SK-N-SH (cell line): Measurements from ENCODE around the gene IARS2. TPM values are rescaled to one million over a fixed set of nuclear protein-coding genes. Genes with fewer than 3 reads are reported as not detected.
A peak's percentile ranks its signal among the peaks of the same experiment; 100 is the strongest.
"Not testable (repeated sequence)": the region's sequence is repeated elsewhere in the genome, so short reads cannot be mapped to it uniquely, and the experiment has no call there.

ENCODE experiments used
- CTCF ChIA-PET: fragments of 300-600, 350-600 bp; formaldehyde crosslinking; extraction: SDS; loops from one replicate; lab custom pipeline; 2021; lab: Yijun Ruan, JAX
- POLR2A ChIA-PET: fragments of 350-600 bp; sonication (Branson Sonifier 250); formaldehyde crosslinking; extraction: SDS; loops from one replicate; lab custom pipeline; 2020; ENCODE audit warnings: antibody characterized with exemption, inconsistent platforms; lab: Yijun Ruan, JAX
- DNase-seq: peaks from one replicate; pipeline ENCODE4 v3.0.0; 2012
- H2AFZ ChIP-seq: fragments of 200-600 bp; sonication (generic); 2 replicates; pipeline ENCODE4 v1.8.1; 2016; ENCODE audit warnings: antibody characterized with exemption, mild to moderate bottlenecking, low read depth
- H3F3A ChIP-seq: fragments of 200-600 bp; sonication (generic); replicated peaks from 2 replicates; pipeline ENCODE3; 2016; ENCODE audit warnings: antibody characterized with exemption, mild to moderate bottlenecking; ENCODE audit not compliant: insufficient read depth
- H3K27ac ChIP-seq, 2 experiments: fragments of 200-500 bp in 1 of 2; fragments of 200-600 bp in 1 of 2; sonication (Bioruptor generic) in 1 of 2; sonication (generic), shearing (Covaris generic) in 1 of 2; 2 replicates each; pipeline versions ENCODE4 v1.5.1 to v1.6.1; 2014 to 2016; ENCODE audit warnings: low read depth in 2 of 2, inconsistent platforms in 1 of 2, low read length in 1 of 2, mild to moderate bottlenecking in 1 of 2, mixed read lengths in 1 of 2
- H3K27me3 ChIP-seq: fragments of 200-600 bp; sonication (generic), shearing (Covaris generic); 2 replicates; pipeline ENCODE4 v1.6.1; 2016; ENCODE audit warnings: mixed run types; ENCODE audit not compliant: insufficient read depth
- H3K36me3 ChIP-seq, 2 experiments: fragments of 200-500 bp in 1 of 2; fragments of 200-600 bp in 1 of 2; sonication (Bioruptor generic) in 1 of 2; sonication (generic) in 1 of 2; replicated peaks in 1 of 2; 2 replicates each; pipeline versions ENCODE3 to v1.5.1; 2014 to 2016; ENCODE audit warnings: low read length in 1 of 2, mild to moderate bottlenecking in 1 of 2; ENCODE audit not compliant: insufficient read depth in 2 of 2, control insufficient read depth in 1 of 2
- H3K4me1 ChIP-seq, 2 experiments: fragments of 200-500 bp in 1 of 2; fragments of 200-600 bp in 1 of 2; sonication (Bioruptor generic) in 1 of 2; sonication (generic), shearing (Covaris generic) in 1 of 2; 2 replicates each; pipeline versions ENCODE4 v1.5.1 to v1.6.1; 2014 to 2016; ENCODE audit warnings: low read depth in 1 of 2, low read length in 1 of 2, mixed run types in 1 of 2; ENCODE audit not compliant: insufficient read depth in 2 of 2, control insufficient read depth in 1 of 2
- H3K4me2 ChIP-seq: fragments of 200-600 bp; sonication (generic), shearing (Covaris generic); 2 replicates; pipeline ENCODE4 v1.6.1; 2017; ENCODE audit warnings: mixed run types
- H3K4me3 ChIP-seq, 2 experiments: fragments of 200-500 bp in 1 of 2; fragments of 200-600 bp in 1 of 2; sonication (Bioruptor generic) in 1 of 2; sonication (generic), shearing (Covaris generic) in 1 of 2; 2 replicates each; pipeline versions ENCODE4 v1.5.1 to v1.8.1; 2014 to 2016; ENCODE audit warnings: low read depth in 2 of 2, inconsistent platforms in 1 of 2, low read length in 1 of 2, mild to moderate bottlenecking in 1 of 2, mixed read lengths in 1 of 2, moderate library complexity in 1 of 2
- H3K79me2 ChIP-seq: fragments of 200-600 bp; sonication (generic); 2 replicates; pipeline ENCODE4 v1.8.1; 2017; ENCODE audit warnings: mild to moderate bottlenecking; ENCODE audit not compliant: insufficient read depth
- H3K9ac ChIP-seq: fragments of 200-600 bp; sonication (generic); 2 replicates; pipeline ENCODE4 v1.6.1; 2017; ENCODE audit warnings: mixed run types
- H3K9me2 ChIP-seq: fragments of 200-600 bp; sonication (generic); 2 replicates; pipeline ENCODE4 v1.6.1; 2017; ENCODE audit warnings: mixed run types
- H3K9me3 ChIP-seq: fragments of 200-600 bp; sonication (generic); 2 replicates; pipeline ENCODE4 v1.6.1; 2017; ENCODE audit warnings: mixed run types, mild to moderate bottlenecking, moderate library complexity
- H4K20me1 ChIP-seq: fragments of 200-600 bp; sonication (generic); 2 replicates; pipeline ENCODE4 v1.6.1; 2017; ENCODE audit warnings: mild to moderate bottlenecking, mixed run types; ENCODE audit not compliant: insufficient read depth
- CTCF ChIP-seq: fragments of 200-600 bp; sonication (generic); IDR thresholded peaks from 2 replicates; pipeline ENCODE4 v1.6.1; 2017; ENCODE audit warnings: antibody characterized with exemption, mild to moderate bottlenecking, moderate library complexity
- FOSL2 ChIP-seq: IDR thresholded peaks from 2 replicates; pipeline ENCODE4 v1.4.0; 2012; ENCODE audit warnings: low read depth, mild to moderate bottlenecking, moderate library complexity, borderline replicate concordance
- MXI1 ChIP-seq: IDR thresholded peaks from 2 replicates; pipeline ENCODE4 v1.6.1; 2012; ENCODE audit warnings: mild to moderate bottlenecking, low read depth, low read length, improper control_type of control experiment
- RAD21 ChIP-seq: IDR thresholded peaks from 2 replicates; pipeline ENCODE4 v1.6.1; 2012; ENCODE audit warnings: mild to moderate bottlenecking, low read length
- REST ChIP-seq: IDR thresholded peaks from 2 replicates; pipeline ENCODE4 v1.6.1; 2012; ENCODE audit warnings: mild to moderate bottlenecking, low read depth, low read length, moderate library complexity
- WGBS: methylation state at CpG from one replicate; pipeline ENCODE4 v1.1.6; 2017; ENCODE audit warnings: low lambda C conversion rate; 5-methylcytosine and 5-hydroxymethylcytosine counted together
- polyA plus RNA-seq, 3 experiments: library from polyadenylated mRNA; depleted of rRNA; stranded (reverse); fragments of >200 nt; gene quantifications; 2 replicates each; pipeline ENCODE4 v1.2.3, GENCODE V29; 2012

IARS2 gene
- polyA plus RNA-seq, 1 of the 3 experiments (the other 2 are of a cell fraction): 25.7 TPM

- H2AFZ ChIP-seq, POLR2A ChIA-PET, H3F3A ChIP-seq, H3K27ac ChIP-seq, H3K4me1 ChIP-seq, CTCF ChIA-PET, H3K9me2 ChIP-seq, H3K4me3 ChIP-seq, H3K9me3 ChIP-seq, H3K79me2 ChIP-seq, H3K9ac ChIP-seq, H3K4me2 ChIP-seq, H3K27me3 ChIP-seq, DNase-seq, H4K20me1 ChIP-seq: not testable (repeated sequence)
- H3K36me3 ChIP-seq: peaks cover 65 to 81% of the 10 kb centered on the region in 2 experiments
- WGBS: 96% methylated on average over 6 of the region's 6 CpGs
These were observed 16.5 kb downstream of the IARS2 start for GRCh38 chr1:220110473-220110872.

- H3K4me1 ChIP-seq, DNase-seq, H3K27ac ChIP-seq, H3K79me2 ChIP-seq, H4K20me1 ChIP-seq, POLR2A ChIA-PET, H2AFZ ChIP-seq, H3K4me3 ChIP-seq, H3K9me2 ChIP-seq, H3K27me3 ChIP-seq, H3K9me3 ChIP-seq, H3K4me2 ChIP-seq, H3F3A ChIP-seq, H3K9ac ChIP-seq: not testable (repeated sequence)
- CTCF ChIA-PET: interaction anchor here (0.7 to 2.2 kb wide), 13 partner anchors 8 to 664 kb away, joined by 3 to 9 read pairs (median 3); no protein-coding TSS in a partner anchor
- 98% methylated on average over 4 of the region's 4 CpGs for WGBS
- peaks cover 54 to 80% of the 10 kb centered on the region in 2 experiments for H3K36me3 ChIP-seq
These were observed 18.7 kb downstream of the IARS2 start for GRCh38 chr1:220112600-220112999.

GRCh38 chr1:220113136-220113695, 19.3 kb downstream of the IARS2 start:
- Histone ChIP-seq H3F3A (no peaks in the 10 kb centered on the region), H3K9me2 (no peaks in the 10 kb centered on the region), H3K4me3 (no peak overlapping the region; a peak in 1 of 4 replicates), H3K9ac (no peak overlapping the region), H3K79me2 (peaks cover 6% of the 10 kb centered on the region; the same call in 1 of the 2 replicates), H3K27me3 (no peaks in the 10 kb centered on the region), H3K4me1 (no peaks in the 10 kb centered on the region), H3K36me3 (peaks cover 57 to 82% of the 10 kb centered on the region in 2 experiments), H2AFZ (no peak overlapping the region), H3K27ac (no peak overlapping the region), H4K20me1 (no peaks in the 10 kb centered on the region), H3K9me3 (no peaks in the 10 kb centered on the region), H3K4me2 (no peak overlapping the region)
- ChIA-PET POLR2A (interaction anchor here (0.6 kb wide), 1 partner anchor 11 kb away, joined by 6 read pairs; no protein-coding TSS in a partner anchor), CTCF (interaction anchor here (0.7 to 2.2 kb wide), 18 partner anchors 9 to 663 kb away, joined by 3 to 9 read pairs (median 3); no protein-coding TSS in a partner anchor)
- TF ChIP-seq RAD21: no peak; the same call in 1 of the 2 replicates
- no peak for TF ChIP-seq REST
- TF ChIP-seq FOSL2: no peak
- peak; percentile 70 for TF ChIP-seq CTCF
- TF ChIP-seq MXI1: no peak
- peak; percentile 52 for DNase-seq
- 94% methylated on average over 5 of the region's 5 CpGs for WGBS
